Stimulated activated CD4-positive, alpha-beta T cell treated with anti-CD3 and anti-CD28 coated beads, TNF-alpha, amount 100 ng/mL, for 1 hour (primary cell): ENCODE measurements around the gene CA10.
A peak's percentile ranks its signal among the peaks of the same experiment; 100 is the strongest.

Experiments used
- DNase-seq, 3 donors: peaks; one replicate each; pipeline ENCODE4 v3.0.0-alpha.2; 2020; ENCODE audit warnings: low read depth in 3 of 3, low spot score in 1 of 3

The CA10 gene

GRCh38 chr17:52147431-52147830 lies 11.1 kb downstream of the CA10 start:
- DNase-seq = no peak

GRCh38 chr17:52145476-52145875 lies 13.0 kb downstream of the CA10 start:
- no peak for DNase-seq

- DNase-seq = no peak
Measured at GRCh38 chr17:52143542-52143941, 15.0 kb downstream of the CA10 start.

- DNase-seq = no peak
Measured at GRCh38 chr17:52140601-52141000, 17.9 kb downstream of the CA10 start.

- no peak for DNase-seq
Measured at GRCh38 chr17:52138752-52139151, 19.8 kb downstream of the CA10 start.

- no peak for DNase-seq
Measured at GRCh38 chr17:52138350-52138749, 20.2 kb downstream of the CA10 start.

GRCh38 chr17:52136166-52136565 lies 22.3 kb downstream of the CA10 start:
- no peak for DNase-seq

- DNase-seq = no peak
Measured at GRCh38 chr17:52134641-52135040, 23.9 kb downstream of the CA10 start.

- DNase-seq = no peak
Measured at GRCh38 chr17:52128721-52129120, 29.8 kb downstream of the CA10 start.

GRCh38 chr17:52124993-52125392 lies 33.5 kb downstream of the CA10 start:
- no peak for DNase-seq

GRCh38 chr17:52124561-52124960 lies 34.0 kb downstream of the CA10 start:
- DNase-seq = no peak

GRCh38 chr17:52120465-52120864 lies 38.0 kb downstream of the CA10 start:
- DNase-seq = no peak

GRCh38 chr17:52110923-52111581 lies 47.5 kb downstream of the CA10 start:
- no peak for DNase-seq

GRCh38 chr17:52106638-52107261 lies 51.8 kb downstream of the CA10 start:
- peak in 1 of 3 donors; percentile 3 for DNase-seq

- DNase-seq = no peak
Measured at GRCh38 chr17:52106072-52106471, 52.4 kb downstream of the CA10 start.

GRCh38 chr17:52105591-52105990 lies 52.9 kb downstream of the CA10 start:
- DNase-seq = no peak

GRCh38 chr17:52096056-52096455 lies 62.5 kb downstream of the CA10 start:
- no peak for DNase-seq

- no peak for DNase-seq
Measured at GRCh38 chr17:52084176-52084575, 74.3 kb downstream of the CA10 start.

- no peak for DNase-seq
Measured at GRCh38 chr17:52079496-52079895, 79.0 kb downstream of the CA10 start.

- DNase-seq = no peak
Measured at GRCh38 chr17:52071712-52072111, 86.8 kb downstream of the CA10 start.

GRCh38 chr17:52064791-52065211 lies 93.7 kb downstream of the CA10 start:
- no peak for DNase-seq

- no peak for DNase-seq
Measured at GRCh38 chr17:52049496-52049895, 109.0 kb downstream of the CA10 start.

GRCh38 chr17:52049051-52049450 lies 109.5 kb downstream of the CA10 start:
- no peak for DNase-seq
